Colonic mucosa (tissue), 4 donors: ENCODE data around the gene PRKCQ. TPM values are rescaled to one million over a fixed set of nuclear protein-coding genes. Genes with fewer than 3 reads are reported as not detected.

Experiments
- DNase-seq: peaks from one replicate; pipeline ENCODE4 v3.0.0-alpha.2; 2020
- H3K27ac ChIP-seq: fragments of 200-600 bp; one replicate; pipeline ENCODE4 v1.8.0; 2021
- H3K27me3 ChIP-seq: fragments of 200-600 bp; one replicate; pipeline ENCODE4 v1.8.0; 2021
- H3K36me3 ChIP-seq: fragments of 200-600 bp; one replicate; pipeline ENCODE4 v1.8.0; 2021
- H3K4me1 ChIP-seq: fragments of 200-600 bp; one replicate; pipeline ENCODE4 v1.8.0; 2021; ENCODE audit warnings: mild to moderate bottlenecking
- H3K4me3 ChIP-seq: fragments of 200-600 bp; one replicate; pipeline ENCODE4 v1.8.0; 2021
- H3K9ac ChIP-seq, 2 donors: one replicate each; pipeline ENCODE4 v1.7.0; 2013; ENCODE audit warnings: control low read depth in 2 of 2, low read depth in 2 of 2, low read length in 2 of 2
- H3K9me3 ChIP-seq: fragments of 200-600 bp; one replicate; pipeline ENCODE4 v1.8.0; 2021
- CTCF ChIP-seq: fragments of 200-600 bp; IDR thresholded peaks from one replicate; pipeline ENCODE4 v1.8.0; 2022; ENCODE audit warnings: antibody characterized with exemption, mild to moderate bottlenecking
- intact Hi-C: fragments of 100-400 bp; cut with DNase I; formaldehyde crosslinking; loops from one replicate; pipeline ENCODE4 v1.14.1; 2022
- total RNA-seq, 2 donors: library from RNA; stranded (reverse); fragmentation: NEBNext Ultra II Directional in 1 of 2; extraction: Animal tissue kit (Norgen Biotek cat#: 25700) in 1 of 2; gene quantifications; one replicate each; pipeline ENCODE4 v1.2.1, GENCODE V29; 2021
- donor health status: healthy.
- donor health status: DM: no; HTN: no; CAD: no.
- donor health status: DM: no; HTN: no; CAD: no.

PRKCQ gene
- total RNA-seq, 2 donors from 2014 or later = 0.93 to 0.94 TPM

- no peaks in the 10 kb centered on the region for H3K4me1 ChIP-seq
- TF ChIP-seq CTCF = no peak
- H3K4me3 ChIP-seq = no peak overlapping the region
- H3K9me3 ChIP-seq = no peaks in the 10 kb centered on the region
- no peak for DNase-seq
- H3K9ac ChIP-seq = no peak overlapping the region
- H3K27me3 ChIP-seq = no peaks in the 10 kb centered on the region
- intact Hi-C loops = loop anchor here (5.0 kb wide), 1 partner anchor 259 kb away; no protein-coding TSS in a partner anchor
- no peaks in the 10 kb centered on the region for H3K36me3 ChIP-seq
- no peak overlapping the region for H3K27ac ChIP-seq
Measured at GRCh38 chr10:6418167-6418566, 161.9 kb downstream of the PRKCQ start.

- no peaks in the 10 kb centered on the region for H3K9me3 ChIP-seq
- H3K9ac ChIP-seq = no peak overlapping the region
- no peak overlapping the region for H3K27ac ChIP-seq
- no peak for DNase-seq
- H3K4me1 ChIP-seq = no peaks in the 10 kb centered on the region
- H3K4me3 ChIP-seq = no peak overlapping the region
- H3K27me3 ChIP-seq = no peaks in the 10 kb centered on the region
- peak; percentile 56 for TF ChIP-seq CTCF
- intact Hi-C loops = loop anchor here (5.0 kb wide), 1 partner anchor 260 kb away; no protein-coding TSS in a partner anchor
- no peaks in the 10 kb centered on the region for H3K36me3 ChIP-seq
Measured at GRCh38 chr10:6416892-6417512, 163.1 kb downstream of the PRKCQ start.

GRCh38 chr10:6411436-6411835, 168.6 kb downstream of the PRKCQ start:
- H3K9me3 ChIP-seq = no peaks in the 10 kb centered on the region
- no peak for TF ChIP-seq CTCF
- H3K9ac ChIP-seq = no peak overlapping the region
- no peak overlapping the region for H3K27ac ChIP-seq
- H3K4me3 ChIP-seq = no peak overlapping the region
- H3K36me3 ChIP-seq = no peaks in the 10 kb centered on the region
- intact Hi-C loops = no loop called here
- no peak for DNase-seq
- H3K4me1 ChIP-seq = peaks cover 10% of the 10 kb centered on the region
- H3K27me3 ChIP-seq = no peaks in the 10 kb centered on the region

GRCh38 chr10:6410830-6411229, 169.2 kb downstream of the PRKCQ start:
- Histone ChIP-seq H3K27ac (no peak overlapping the region), H3K27me3 (no peaks in the 10 kb centered on the region), H3K9ac (no peak overlapping the region), H3K9me3 (no peaks in the 10 kb centered on the region), H3K4me3 (no peak overlapping the region), H3K4me1 (peaks cover 10% of the 10 kb centered on the region), H3K36me3 (no peaks in the 10 kb centered on the region)
- DNase-seq = no peak
- intact Hi-C loops = no loop called here
- no peak for TF ChIP-seq CTCF

- no peak overlapping the region for H3K4me3 ChIP-seq
- no peak overlapping the region for H3K9ac ChIP-seq
- peak overlapping the region; percentile 61 for H3K27ac ChIP-seq
Measured at GRCh38 chr10:6409971-6410643, 170.0 kb downstream of the PRKCQ start.

More at GRCh38 chr10:6409971-6410643, 170.0 kb downstream of the PRKCQ start:
- H3K36me3 ChIP-seq = no peaks in the 10 kb centered on the region
- H3K27me3 ChIP-seq = no peaks in the 10 kb centered on the region
- DNase-seq = peak; percentile 53
- no peak for TF ChIP-seq CTCF
- H3K4me1 ChIP-seq = peaks cover 10% of the 10 kb centered on the region
- intact Hi-C loops = no loop called here
- no peaks in the 10 kb centered on the region for H3K9me3 ChIP-seq
